ENCODE data around the gene USP6. TPM values are rescaled to one million over a fixed set of nuclear protein-coding genes. Genes with fewer than 3 reads are reported as not detected.
"Not testable (repeated sequence)": the region's sequence is repeated elsewhere in the genome, so short reads cannot be mapped to it uniquely, and the experiment has no call there.

The USP6 gene
- total RNA-seq, 2 donors from 2014 or later = 0.13 TPM

DNA sequence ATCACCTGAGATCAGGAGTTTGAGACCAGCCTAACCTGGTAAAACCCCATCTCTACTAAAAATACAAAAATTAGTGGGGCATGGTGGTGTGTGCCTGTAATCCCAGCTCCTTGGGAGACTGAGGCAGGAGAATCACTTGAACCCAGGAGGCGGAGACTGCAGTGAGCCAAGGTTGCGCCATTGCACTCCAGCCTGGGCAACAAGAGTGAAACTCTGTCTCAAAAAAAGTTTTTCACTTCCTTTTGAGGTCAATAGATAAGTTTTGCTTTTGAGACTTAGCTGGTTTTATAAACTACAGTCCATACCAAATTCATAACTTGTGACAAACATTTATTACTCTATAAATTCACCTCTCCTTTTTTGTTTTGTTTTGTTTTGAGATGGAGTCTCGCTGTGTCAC, 46.0 kb downstream of the USP6 start:
- DNase-seq = not testable (repeated sequence)

DNA sequence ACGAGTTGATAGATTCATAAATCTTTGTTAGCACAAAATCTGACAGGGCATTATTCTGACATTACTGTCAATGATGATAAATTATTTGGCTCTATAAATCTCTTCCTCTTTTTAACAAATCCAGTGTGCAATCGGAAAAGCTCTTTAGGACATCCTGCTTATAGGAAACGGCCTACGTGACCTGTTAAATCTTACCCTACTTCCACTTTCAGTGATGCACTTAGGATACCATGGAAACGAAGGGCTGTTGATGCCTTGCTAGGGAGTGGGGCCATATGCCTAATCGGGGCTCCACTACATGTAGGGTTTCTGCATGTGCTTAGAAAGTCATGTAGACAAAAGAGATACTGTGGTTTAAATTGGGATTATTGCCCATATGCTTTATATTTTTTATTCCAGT, 48.6 kb downstream of the USP6 start:
- H3K4me3 ChIP-seq (ENCODE audit: low read length) = no peak overlapping the region
- peaks cover 34% of the 10 kb centered on the region for H3K27me3 Mint-ChIP-seq (ENCODE audit: insufficient read depth)
- WGBS, 2 experiments (ENCODE audit: insufficient coverage in 1 of 2, insufficient read length in 1 of 2) = 92 to 100% methylated on average over 1 to 6 of the region's 6 CpGs

More for the DNA sequence above, 46.0 kb downstream of the USP6 start:
- H3K4me1 ChIP-seq (ENCODE audit: control insufficient read depth, insufficient read depth, low read length); H3K27ac Mint-ChIP-seq; H3K4me3 Mint-ChIP-seq; H3K36me3 ChIP-seq (ENCODE audit: control insufficient read depth, insufficient read depth, low read length); H3K9me3 Mint-ChIP-seq; H3K27ac ChIP-seq (ENCODE audit: low read depth, low read length); H3K9ac ChIP-seq (ENCODE audit: extremely low read depth, low read length, poor library complexity, severe bottlenecking); H3K4me3 ChIP-seq (ENCODE audit: low read length); H3K4me1 Mint-ChIP-seq; H3K9me3 ChIP-seq (ENCODE audit: control insufficient read depth, low read length); H3K36me3 Mint-ChIP-seq (ENCODE audit: low read depth): not testable (repeated sequence)
- 100% methylated on average over 1 to 3 of the region's 3 CpGs for WGBS, 2 experiments (ENCODE audit: insufficient coverage in 1 of 2, insufficient read length in 1 of 2)
- peaks cover 51% of the 10 kb centered on the region for H3K27me3 Mint-ChIP-seq (ENCODE audit: insufficient read depth)
- H3K27me3 ChIP-seq (ENCODE audit: control insufficient read depth, insufficient read depth, low read length, poor library complexity, severe bottlenecking) = peaks cover 39% of the 10 kb centered on the region

DNA sequence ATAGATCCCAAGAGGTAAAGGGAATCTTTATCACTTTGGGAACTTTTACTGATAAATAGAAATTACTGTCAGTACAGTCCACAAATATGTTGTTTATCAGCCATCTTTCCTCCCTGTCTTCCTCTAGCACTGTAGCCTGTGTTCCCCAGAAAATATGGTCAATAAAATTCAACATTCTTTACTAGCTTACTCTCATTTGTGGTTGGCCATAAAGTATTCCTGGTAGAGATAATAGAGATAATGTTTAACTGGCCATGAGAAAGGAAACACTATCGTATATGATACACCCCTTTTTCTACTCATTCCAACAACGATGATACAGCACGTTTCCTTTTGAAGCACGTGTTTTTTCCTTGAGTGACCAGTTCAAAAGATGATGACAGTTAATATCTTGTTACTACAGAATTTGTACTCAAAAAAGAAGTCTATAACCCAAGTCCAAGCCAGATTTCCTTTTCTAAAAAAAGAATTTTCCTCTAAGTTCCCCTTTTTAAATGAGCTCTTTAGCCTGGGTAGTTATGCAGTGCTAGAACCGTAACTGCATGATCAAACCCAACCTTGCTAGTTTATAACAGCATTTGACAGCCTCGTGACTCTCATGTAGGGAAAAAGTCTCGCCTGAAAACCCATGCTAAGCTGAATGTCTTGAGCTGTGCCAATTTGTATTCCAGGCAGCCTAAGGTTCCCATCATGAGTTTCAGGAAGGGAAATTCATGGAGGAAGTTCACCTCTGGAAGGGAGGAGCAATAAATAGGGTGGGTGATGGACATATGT, 50.1 kb downstream of the USP6 start:
- 89 to 91% methylated on average over 3 of the region's 7 CpGs for WGBS, 2 experiments (ENCODE audit: insufficient coverage in 1 of 2, insufficient read length in 1 of 2)
- H3K27ac Mint-ChIP-seq; H3K4me3 Mint-ChIP-seq; H3K9ac ChIP-seq (ENCODE audit: extremely low read depth, low read length, poor library complexity, severe bottlenecking); H3K4me3 ChIP-seq (ENCODE audit: low read length); H3K4me1 Mint-ChIP-seq; H3K36me3 Mint-ChIP-seq (ENCODE audit: low read depth); DNase-seq; H3K27ac ChIP-seq (ENCODE audit: low read depth, low read length); H3K9me3 ChIP-seq (ENCODE audit: control insufficient read depth, low read length); H3K36me3 ChIP-seq (ENCODE audit: control insufficient read depth, insufficient read depth, low read length); H3K27me3 ChIP-seq (ENCODE audit: control insufficient read depth, insufficient read depth, low read length, poor library complexity, severe bottlenecking); H3K9me3 Mint-ChIP-seq; H3K4me1 ChIP-seq (ENCODE audit: control insufficient read depth, insufficient read depth, low read length): not testable (repeated sequence)
- peaks cover 19% of the 10 kb centered on the region for H3K27me3 Mint-ChIP-seq (ENCODE audit: insufficient read depth)

More for the DNA sequence above, 48.6 kb downstream of the USP6 start:
- Histone ChIP-seq H3K9ac (ENCODE audit: extremely low read depth, low read length, poor library complexity, severe bottlenecking) (no peak overlapping the region), H3K36me3 (ENCODE audit: control insufficient read depth, insufficient read depth, low read length) (no peaks in the 10 kb centered on the region), H3K27ac (ENCODE audit: low read depth, low read length) (no peak overlapping the region), H3K27me3 (ENCODE audit: control insufficient read depth, insufficient read depth, low read length, poor library complexity, severe bottlenecking) (peaks cover 18% of the 10 kb centered on the region), H3K4me1 (ENCODE audit: control insufficient read depth, insufficient read depth, low read length) (no peaks in the 10 kb centered on the region), H3K9me3 (ENCODE audit: control insufficient read depth, low read length) (no peaks in the 10 kb centered on the region)
- TF ChIP-seq, protein P1, sequence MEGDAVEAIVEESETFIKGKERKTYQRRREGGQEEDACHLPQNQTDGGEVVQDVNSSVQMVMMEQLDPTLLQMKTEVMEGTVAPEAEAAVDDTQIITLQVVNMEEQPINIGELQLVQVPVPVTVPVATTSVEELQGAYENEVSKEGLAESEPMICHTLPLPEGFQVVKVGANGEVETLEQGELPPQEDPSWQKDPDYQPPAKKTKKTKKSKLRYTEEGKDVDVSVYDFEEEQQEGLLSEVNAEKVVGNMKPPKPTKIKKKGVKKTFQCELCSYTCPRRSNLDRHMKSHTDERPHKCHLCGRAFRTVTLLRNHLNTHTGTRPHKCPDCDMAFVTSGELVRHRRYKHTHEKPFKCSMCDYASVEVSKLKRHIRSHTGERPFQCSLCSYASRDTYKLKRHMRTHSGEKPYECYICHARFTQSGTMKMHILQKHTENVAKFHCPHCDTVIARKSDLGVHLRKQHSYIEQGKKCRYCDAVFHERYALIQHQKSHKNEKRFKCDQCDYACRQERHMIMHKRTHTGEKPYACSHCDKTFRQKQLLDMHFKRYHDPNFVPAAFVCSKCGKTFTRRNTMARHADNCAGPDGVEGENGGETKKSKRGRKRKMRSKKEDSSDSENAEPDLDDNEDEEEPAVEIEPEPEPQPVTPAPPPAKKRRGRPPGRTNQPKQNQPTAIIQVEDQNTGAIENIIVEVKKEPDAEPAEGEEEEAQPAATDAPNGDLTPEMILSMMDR (conservative IDR thresholded peaks at IDR 0.05) = no peak
- Mint-ChIP-seq H3K4me3 (no peak overlapping the region), H3K9me3 (no peaks in the 10 kb centered on the region), H3K36me3 (ENCODE audit: low read depth) (no peaks in the 10 kb centered on the region), H3K4me1 (peaks cover 2% of the 10 kb centered on the region), H3K27ac (no peak overlapping the region)
- no peak for DNase-seq

DNA sequence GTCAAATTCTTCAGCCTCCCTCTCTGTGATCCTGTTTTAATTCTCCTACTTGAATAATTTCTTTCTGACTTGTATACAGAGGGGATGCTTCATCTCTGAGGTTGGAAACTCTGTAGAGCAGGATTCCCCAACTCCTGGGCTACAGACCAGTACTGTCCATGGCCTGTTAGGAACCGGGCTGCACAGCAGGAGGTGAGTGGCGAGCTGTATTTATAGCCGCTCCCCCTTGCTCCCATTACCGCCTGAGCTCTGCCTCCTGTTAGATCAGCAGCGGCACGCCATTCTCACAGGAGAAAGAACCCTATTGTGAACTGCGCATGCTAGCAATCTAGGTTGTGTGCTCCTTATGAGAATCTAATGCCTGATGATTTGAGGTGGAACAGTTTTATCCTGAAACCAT, 59.2 kb downstream of the USP6 start:
- H3K4me3 Mint-ChIP-seq; H3K27ac Mint-ChIP-seq; H3K27me3 ChIP-seq (ENCODE audit: control insufficient read depth, insufficient read depth, low read length, poor library complexity, severe bottlenecking); H3K4me1 ChIP-seq (ENCODE audit: control insufficient read depth, insufficient read depth, low read length); H3K4me3 ChIP-seq (ENCODE audit: low read length); DNase-seq; H3K27me3 Mint-ChIP-seq (ENCODE audit: insufficient read depth); H3K4me1 Mint-ChIP-seq; H3K9ac ChIP-seq (ENCODE audit: extremely low read depth, low read length, poor library complexity, severe bottlenecking); H3K27ac ChIP-seq (ENCODE audit: low read depth, low read length): not testable (repeated sequence)
- H3K9me3 Mint-ChIP-seq = peaks cover 50% of the 10 kb centered on the region
- H3K36me3 Mint-ChIP-seq (ENCODE audit: low read depth) = peaks cover 37% of the 10 kb centered on the region
- 89 to 91% methylated on average over 4 to 7 of the region's 7 CpGs for WGBS, 2 experiments (ENCODE audit: insufficient coverage in 1 of 2, insufficient read length in 1 of 2)
- peaks cover 16% of the 10 kb centered on the region for H3K36me3 ChIP-seq (ENCODE audit: control insufficient read depth, insufficient read depth, low read length)
- H3K9me3 ChIP-seq (ENCODE audit: control insufficient read depth, low read length) = peaks cover 49% of the 10 kb centered on the region
